ENCODE results near the gene SLC4A11. TPM values are rescaled to one million over a fixed set of nuclear protein-coding genes. Genes with fewer than 3 reads are reported as not detected.

Gene SLC4A11
- polyA plus RNA-seq, 1 of the 3 experiments (the other 2 are of a cell fraction) = 2.7 TPM

GRCh38 chr20:3245156-3245555 is 6.2 kb upstream of the SLC4A11 start:
- CTCF ChIA-PET = interaction anchor here (0.8 kb wide), 1 partner anchor 32 kb away, joined by 3 read pairs; no protein-coding TSS in a partner anchor
- no peaks in the 10 kb centered on the region for H3K9me2 ChIP-seq
- POLR2A ChIA-PET = no interaction called here

More at GRCh38 chr20:3245156-3245555, 6.2 kb upstream of the SLC4A11 start:
- Histone ChIP-seq H3K27me3 (ENCODE audit: insufficient read depth) (no peaks in the 10 kb centered on the region), H3K4me1 (ENCODE audit: control insufficient read depth in 1 of 2, insufficient read depth in 2 of 2, low read depth in 1 of 2, low read length in 1 of 2) (no peaks in the 10 kb centered on the region), H3K36me3 (replicated peaks in 1 of 2; ENCODE audit: control insufficient read depth in 1 of 2, insufficient read depth in 2 of 2, low read length in 1 of 2) (peaks cover 0 to 2% of the 10 kb centered on the region in 2 experiments), H4K20me1 (ENCODE audit: insufficient read depth) (no peaks in the 10 kb centered on the region), H2AFZ (ENCODE audit: low read depth) (no peak overlapping the region), H3K9ac (no peak overlapping the region), H3K4me2 (no peak overlapping the region), H3K27ac (ENCODE audit: low read depth in 2 of 2, low read length in 1 of 2) (no peak overlapping the region), H3K79me2 (ENCODE audit: insufficient read depth) (no peaks in the 10 kb centered on the region), H3F3A (replicated peaks; ENCODE audit: insufficient read depth) (no peaks in the 10 kb centered on the region), H3K4me3 (ENCODE audit: low read depth in 2 of 2, low read length in 1 of 2) (no peak overlapping the region), H3K9me3 (no peaks in the 10 kb centered on the region)
- TF ChIP-seq RCOR1 (IDR thresholded peaks at IDR 0.05; ENCODE audit: low read length) (no peak), REST (IDR thresholded peaks at IDR 0.05; ENCODE audit: low read depth, low read length) (no peak), CTCF (IDR thresholded peaks at IDR 0.05) (no peak), FOSL2 (IDR thresholded peaks at IDR 0.05; ENCODE audit: borderline replicate concordance, low read depth) (no peak), TCF12 (IDR thresholded peaks at IDR 0.05) (no peak), JUND (IDR thresholded peaks at IDR 0.05) (no peak), TEAD4 (IDR thresholded peaks at IDR 0.05; ENCODE audit: borderline replicate concordance, insufficient read depth) (no peak), MAX (IDR thresholded peaks at IDR 0.05; ENCODE audit: low read depth) (no peak), ZBTB33 (IDR thresholded peaks at IDR 0.05; ENCODE audit: borderline replicate concordance, low read depth) (no peak), USF2 (IDR thresholded peaks at IDR 0.05; ENCODE audit: borderline replicate concordance, low read depth, low read length) (no peak), RAD21 (IDR thresholded peaks at IDR 0.05; ENCODE audit: low read length) (no peak), MEF2A (IDR thresholded peaks at IDR 0.05; ENCODE audit: borderline replicate concordance, low read depth) (no peak), CHD2 (IDR thresholded peaks at IDR 0.05; ENCODE audit: low read length, partially characterized antibody) (no peak), NFIC (IDR thresholded peaks at IDR 0.05; ENCODE audit: borderline replicate concordance) (no peak), SMC3 (IDR thresholded peaks at IDR 0.05; ENCODE audit: low read depth, low read length) (no peak), SIN3A (IDR thresholded peaks at IDR 0.05; ENCODE audit: borderline replicate concordance, low read depth, low read length) (no peak), IRF3 (IDR thresholded peaks at IDR 0.05; ENCODE audit: low read depth, low read length) (no peak), GATA2 (CRISPR knock-in tag; IDR thresholded peaks at IDR 0.05) (no peak)
- 60% methylated on average over 2 of the region's 2 CpGs for WGBS (ENCODE audit: low lambda C conversion rate)
- no peak for DNase-seq
